Ureter (tissue), 1 donor: ENCODE results near the gene PCDHB15. TPM values are rescaled to one million over a fixed set of nuclear protein-coding genes. Genes with fewer than 3 reads are reported as not detected.
"Not testable (repeated sequence)": the region's sequence is repeated elsewhere in the genome, so short reads cannot be mapped to it uniquely, and the experiment has no call there.

Experiments used
- DNase-seq: peaks from one replicate; pipeline ENCODE4 v3.0.0-alpha.2; 2020; ENCODE audit warnings: low spot score
- total RNA-seq: library from RNA; stranded (reverse); gene quantifications from one replicate; pipeline ENCODE4 v1.2.4, GENCODE V29; 2023
- donor health status: DM: yes; HTN: yes; CAD: no.

Gene PCDHB15
- 4.3 TPM for total RNA-seq

GRCh38 chr5:141245250-141245717, at the start of gene PCDHB15:
PCDHB15 (plus strand) TSS chr5:141245395; CDS start chr5:141245579, 184 bp downstream.
- DNase-seq, result no peak

GRCh38 chr5:141196363-141196762, 48.8 kb upstream of the PCDHB15 start:
- no peak for DNase-seq

DNA sequence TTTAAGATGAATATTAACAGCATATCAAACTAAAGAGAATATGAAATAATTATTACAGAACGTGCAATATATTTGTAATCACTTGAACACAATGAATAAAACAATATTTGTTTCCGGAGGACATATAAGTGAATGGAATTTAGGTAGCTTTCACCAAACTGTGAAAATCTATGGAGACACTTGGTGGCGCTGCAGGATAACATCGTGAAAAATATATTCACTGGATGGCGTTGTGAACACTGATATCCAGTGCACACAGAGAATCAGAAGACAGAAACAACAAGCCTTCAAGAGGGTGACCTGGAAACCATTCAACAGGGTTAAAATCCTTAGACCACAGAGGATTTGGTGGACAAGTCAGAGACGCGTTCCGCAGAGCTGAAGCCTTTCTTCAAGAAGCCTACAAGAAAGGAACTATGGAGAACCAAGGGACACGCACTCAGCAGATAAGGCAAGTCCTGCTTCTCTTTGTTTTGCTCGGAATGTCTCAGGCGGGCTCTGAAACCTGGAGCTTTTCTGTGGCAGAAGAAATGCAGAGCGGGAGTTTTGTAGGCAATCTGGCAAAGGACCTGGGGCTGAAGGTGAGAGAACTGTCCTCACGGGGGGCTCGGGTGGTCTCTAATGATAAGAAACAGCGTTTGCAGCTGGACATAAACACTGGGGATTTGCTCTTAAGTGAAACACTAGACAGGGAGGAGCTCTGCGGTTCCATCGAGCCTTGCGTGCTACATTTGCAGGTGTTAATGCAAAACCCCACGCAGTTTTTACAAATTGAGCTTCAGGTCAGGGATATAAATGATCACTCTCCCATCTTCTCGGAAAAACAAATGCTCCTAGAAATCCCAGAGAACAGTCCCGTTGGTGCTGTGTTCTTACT, 45.6 kb upstream of the PCDHB15 start, which contains the start of gene PCDHB11:
Gene PCDHB11 (plus strand): TSS at position 269 of the 877 bp plus-strand sequence. CDS start 148 bp downstream, at position 417.
- DNase-seq, result no peak

- DNase-seq, result not testable (repeated sequence)
These were observed 44.1 kb upstream of the PCDHB15 start for GRCh38 chr5:141201126-141201525.

- DNase-seq, result not testable (repeated sequence)
These were observed 43.5 kb upstream of the PCDHB15 start for GRCh38 chr5:141201646-141202045.

GRCh38 chr5:141208478-141208877, 36.7 kb upstream of the PCDHB15 start, which contains the start of gene PCDHB12:
PCDHB12 (plus strand) TSS chr5:141208719; CDS start chr5:141208908, 189 bp downstream.
- DNase-seq, result no peak

DNA sequence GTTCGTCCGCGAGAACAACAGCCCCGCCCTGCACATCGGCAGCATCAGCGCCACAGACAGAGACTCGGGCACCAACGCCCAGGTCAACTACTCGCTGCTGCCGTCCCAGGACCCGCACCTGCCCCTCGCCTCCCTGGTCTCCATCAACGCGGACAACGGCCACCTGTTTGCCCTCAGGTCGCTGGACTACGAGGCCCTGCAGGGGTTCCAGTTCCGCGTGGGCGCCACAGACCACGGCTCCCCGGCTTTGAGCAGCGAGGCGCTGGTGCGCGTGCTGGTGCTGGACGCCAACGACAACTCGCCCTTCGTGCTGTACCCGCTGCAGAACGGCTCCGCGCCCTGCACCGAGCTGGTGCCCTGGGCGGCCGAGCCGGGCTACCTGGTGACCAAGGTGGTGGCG, 34.9 kb upstream of the PCDHB15 start:
- not testable (repeated sequence) for DNase-seq

GRCh38 chr5:141210849-141211248, 34.3 kb upstream of the PCDHB15 start:
- not testable (repeated sequence) for DNase-seq

GRCh38 chr5:141213656-141214339, 31.4 kb upstream of the PCDHB15 start, which contains the start of gene PCDHB13:
PCDHB13 (plus strand) TSS chr5:141213919; CDS start chr5:141214124, 205 bp downstream.
- not testable (repeated sequence) for DNase-seq

GRCh38 chr5:141214583-141214982, 30.6 kb upstream of the PCDHB15 start:
- DNase-seq, result not testable (repeated sequence)

DNA sequence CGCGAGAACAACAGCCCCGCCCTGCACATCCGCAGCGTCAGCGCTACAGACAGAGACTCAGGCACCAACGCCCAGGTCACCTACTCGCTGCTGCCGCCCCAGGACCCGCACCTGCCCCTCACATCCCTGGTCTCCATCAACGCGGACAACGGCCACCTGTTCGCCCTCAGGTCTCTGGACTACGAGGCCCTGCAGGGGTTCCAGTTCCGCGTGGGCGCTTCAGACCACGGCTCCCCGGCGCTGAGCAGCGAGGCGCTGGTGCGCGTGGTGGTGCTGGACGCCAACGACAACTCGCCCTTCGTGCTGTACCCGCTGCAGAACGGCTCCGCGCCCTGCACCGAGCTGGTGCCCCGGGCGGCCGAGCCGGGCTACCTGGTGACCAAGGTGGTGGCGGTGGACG, 29.7 kb upstream of the PCDHB15 start:
- not testable (repeated sequence) for DNase-seq

- DNase-seq, result not testable (repeated sequence)
These were observed 29.2 kb upstream of the PCDHB15 start for GRCh38 chr5:141216035-141216434.

- no peak for DNase-seq
These were observed 21.9 kb upstream of the PCDHB15 start, which contains the start of gene PCDHB14 for GRCh38 chr5:141223112-141223783. PCDHB14 (plus strand) TSS chr5:141223343; CDS start chr5:141223506, 163 bp downstream.

GRCh38 chr5:141224844-141225243, 20.4 kb upstream of the PCDHB15 start:
- DNase-seq, result not testable (repeated sequence)

- DNase-seq, result not testable (repeated sequence)
These were observed 19.8 kb upstream of the PCDHB15 start for GRCh38 chr5:141225421-141225820.

- no peak for DNase-seq
These were observed 11.0 kb upstream of the PCDHB15 start for GRCh38 chr5:141234109-141234667.

DNA sequence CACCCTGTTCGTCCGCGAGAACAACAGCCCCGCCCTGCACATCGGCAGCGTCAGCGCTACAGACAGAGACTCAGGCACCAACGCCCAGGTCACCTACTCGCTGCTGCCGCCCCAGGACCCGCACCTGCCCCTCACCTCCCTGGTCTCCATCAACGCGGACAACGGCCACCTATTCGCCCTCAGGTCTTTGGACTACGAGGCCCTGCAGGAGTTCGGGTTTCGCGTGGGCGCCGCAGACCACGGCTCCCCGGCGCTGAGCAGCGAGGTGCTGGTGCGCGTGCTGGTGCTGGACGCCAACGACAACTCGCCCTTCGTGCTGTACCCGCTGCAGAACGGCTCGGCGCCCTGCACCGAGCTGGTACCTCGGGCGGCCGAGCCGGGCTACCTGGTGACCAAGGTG, 9.3 kb upstream of the PCDHB15 start:
- not testable (repeated sequence) for DNase-seq

DNA sequence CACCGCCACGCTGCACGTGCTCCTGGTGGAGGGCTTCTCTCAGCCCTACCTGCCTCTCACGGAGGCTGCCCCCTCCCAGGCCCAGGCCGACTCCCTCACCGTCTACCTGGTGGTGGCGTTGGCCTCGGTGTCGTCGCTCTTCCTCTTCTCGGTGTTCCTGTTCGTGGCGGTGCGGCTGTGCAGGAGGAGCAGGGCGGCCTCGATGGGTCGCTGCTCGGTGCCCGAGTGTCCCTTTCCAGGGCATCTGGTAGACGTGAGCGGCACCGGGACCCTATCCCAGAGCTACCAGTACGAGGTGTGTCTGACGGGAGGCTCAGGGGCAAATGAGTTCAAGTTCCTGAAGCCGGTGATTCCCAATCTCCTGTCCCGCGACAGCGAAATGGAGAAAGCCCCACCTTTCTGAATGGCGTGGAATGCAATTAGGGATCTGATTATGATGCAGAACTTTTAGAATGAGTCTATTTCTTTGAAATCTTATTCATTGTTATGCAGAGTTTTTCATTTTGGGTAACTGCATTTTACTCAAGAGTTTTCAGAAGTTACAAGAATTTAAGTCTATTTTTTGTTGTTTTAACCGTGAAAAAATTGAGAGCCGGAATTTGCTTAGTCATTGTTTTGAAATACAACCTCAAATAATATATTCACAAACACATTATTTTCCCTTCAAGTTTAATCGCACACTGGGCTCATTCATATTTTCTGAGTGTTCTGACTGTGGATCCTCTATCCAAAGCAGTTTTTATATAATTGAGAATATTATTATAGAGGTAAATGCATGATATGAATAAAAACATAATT, 8.5 kb upstream of the PCDHB15 start:
- DNase-seq, result no peak

DNA sequence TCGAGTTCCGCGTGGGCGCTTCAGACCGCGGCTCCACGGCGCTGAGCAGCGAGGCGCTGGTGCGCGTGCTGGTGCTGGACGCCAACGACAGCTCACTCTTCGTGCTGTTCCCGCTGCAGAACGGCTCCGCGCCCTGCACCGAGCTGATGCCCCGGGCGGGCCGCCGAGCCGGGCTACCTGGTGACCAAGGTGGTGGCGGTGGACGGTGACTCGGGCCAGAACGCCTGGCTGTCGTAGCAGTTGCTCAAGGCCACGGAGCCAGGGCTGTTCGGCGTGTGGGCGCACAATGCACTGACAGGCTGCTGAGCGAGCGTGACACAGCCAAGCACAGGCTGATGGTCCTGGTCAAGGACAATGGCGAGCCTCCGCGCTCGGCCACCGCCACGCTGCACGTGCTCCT, 3.7 kb upstream of the PCDHB15 start:
- DNase-seq, result no peak

GRCh38 chr5:141246971-141247370, 1.8 kb downstream of the PCDHB15 start:
- DNase-seq, result not testable (repeated sequence)
